22Rv1 (cell line): ENCODE results near the gene GADL1.

ENCODE experiments used
- ZFX ChIP-seq: fragments of 450-650 bp; IDR thresholded peaks from 2 replicates; pipeline ENCODE4 v1.6.1; 2017; ENCODE audit warnings: antibody characterized with exemption, borderline replicate concordance
- TF ChIP-seq, protein P1 (sequence below): fragments of 450-650 bp; IDR thresholded peaks from 2 replicates; pipeline ENCODE4 v1.5.1; 2017; ENCODE audit warnings: mild to moderate bottlenecking

DNA sequence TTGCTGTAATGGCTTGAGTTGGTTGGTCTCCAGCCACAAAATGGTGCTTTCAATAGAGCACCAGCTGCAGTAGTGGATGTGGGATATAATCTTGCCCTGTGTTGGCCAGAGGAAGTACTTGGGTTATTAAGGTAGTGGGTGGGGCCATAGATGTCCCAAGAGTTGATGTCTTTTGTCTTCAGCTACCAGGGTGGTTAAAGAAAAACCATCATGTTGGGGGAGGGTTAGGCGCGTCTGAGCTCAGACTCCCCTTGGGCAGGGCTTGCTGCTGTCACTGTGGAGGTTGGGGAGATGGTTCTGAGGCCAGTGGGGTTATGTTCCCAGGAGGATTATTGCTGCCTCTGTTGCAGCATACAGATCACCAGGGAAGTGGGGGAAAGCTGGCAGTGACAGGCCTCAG is 46.9 kb upstream of the GADL1 start:
- TF ChIP-seq, protein P1, sequence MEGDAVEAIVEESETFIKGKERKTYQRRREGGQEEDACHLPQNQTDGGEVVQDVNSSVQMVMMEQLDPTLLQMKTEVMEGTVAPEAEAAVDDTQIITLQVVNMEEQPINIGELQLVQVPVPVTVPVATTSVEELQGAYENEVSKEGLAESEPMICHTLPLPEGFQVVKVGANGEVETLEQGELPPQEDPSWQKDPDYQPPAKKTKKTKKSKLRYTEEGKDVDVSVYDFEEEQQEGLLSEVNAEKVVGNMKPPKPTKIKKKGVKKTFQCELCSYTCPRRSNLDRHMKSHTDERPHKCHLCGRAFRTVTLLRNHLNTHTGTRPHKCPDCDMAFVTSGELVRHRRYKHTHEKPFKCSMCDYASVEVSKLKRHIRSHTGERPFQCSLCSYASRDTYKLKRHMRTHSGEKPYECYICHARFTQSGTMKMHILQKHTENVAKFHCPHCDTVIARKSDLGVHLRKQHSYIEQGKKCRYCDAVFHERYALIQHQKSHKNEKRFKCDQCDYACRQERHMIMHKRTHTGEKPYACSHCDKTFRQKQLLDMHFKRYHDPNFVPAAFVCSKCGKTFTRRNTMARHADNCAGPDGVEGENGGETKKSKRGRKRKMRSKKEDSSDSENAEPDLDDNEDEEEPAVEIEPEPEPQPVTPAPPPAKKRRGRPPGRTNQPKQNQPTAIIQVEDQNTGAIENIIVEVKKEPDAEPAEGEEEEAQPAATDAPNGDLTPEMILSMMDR: no peak
- TF ChIP-seq ZFX: no peak
